ENCODE data around the gene NDUFA13.
A peak's percentile ranks its signal among the peaks of the same experiment; 100 is the strongest.
"Not testable (repeated sequence)": the region's sequence is repeated elsewhere in the genome, so short reads cannot be mapped to it uniquely, and the experiment has no call there.

NDUFA13 gene

DNA sequence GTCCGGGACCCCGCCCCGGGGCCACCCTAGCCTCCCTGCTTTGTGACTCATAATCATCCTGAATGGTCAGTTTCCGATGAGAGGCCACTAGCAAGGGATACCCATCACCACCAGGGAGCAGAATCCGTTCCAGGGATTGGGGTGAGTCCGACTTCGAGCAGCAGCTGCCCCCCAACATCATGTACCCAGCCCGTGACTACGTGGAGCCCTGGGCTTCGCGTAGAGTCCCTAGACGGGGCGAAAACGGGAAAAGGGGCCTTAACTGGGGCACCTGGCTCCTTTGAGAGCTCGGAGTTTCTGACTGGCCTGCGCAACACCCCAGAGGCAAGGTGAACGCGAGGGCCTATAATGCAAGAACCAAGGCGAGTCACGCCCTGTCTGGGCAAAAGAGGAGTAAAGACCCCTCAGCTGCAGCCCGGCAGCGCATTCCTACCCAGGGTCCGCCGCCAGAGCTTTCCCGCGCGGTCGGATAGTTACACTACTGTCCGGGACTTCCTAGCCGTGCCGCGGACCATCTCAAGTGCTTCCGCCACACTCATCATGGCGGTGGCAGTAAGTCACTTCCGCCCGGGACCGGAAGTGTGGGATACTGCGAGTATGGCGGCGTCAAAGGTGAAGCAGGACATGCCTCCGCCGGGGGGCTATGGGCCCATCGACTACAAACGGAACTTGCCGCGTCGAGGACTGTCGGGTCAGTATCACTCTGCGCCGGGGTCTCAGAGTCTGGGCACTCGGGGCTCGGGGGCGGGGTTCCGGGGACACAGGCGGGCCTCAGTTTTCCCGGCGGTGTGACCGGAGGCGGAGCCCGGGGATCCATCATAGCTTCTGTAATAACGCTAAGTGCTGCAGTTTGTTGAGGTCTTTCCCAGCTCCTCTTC is at the start of gene NDUFA13:
Gene NDUFA13 (plus strand): TSS at position 584 of the 878 bp plus-strand sequence. CDS start 14 bp downstream, at position 598.
- peak; percentile 22 to 93 (median 84) for DNase-seq

DNA sequence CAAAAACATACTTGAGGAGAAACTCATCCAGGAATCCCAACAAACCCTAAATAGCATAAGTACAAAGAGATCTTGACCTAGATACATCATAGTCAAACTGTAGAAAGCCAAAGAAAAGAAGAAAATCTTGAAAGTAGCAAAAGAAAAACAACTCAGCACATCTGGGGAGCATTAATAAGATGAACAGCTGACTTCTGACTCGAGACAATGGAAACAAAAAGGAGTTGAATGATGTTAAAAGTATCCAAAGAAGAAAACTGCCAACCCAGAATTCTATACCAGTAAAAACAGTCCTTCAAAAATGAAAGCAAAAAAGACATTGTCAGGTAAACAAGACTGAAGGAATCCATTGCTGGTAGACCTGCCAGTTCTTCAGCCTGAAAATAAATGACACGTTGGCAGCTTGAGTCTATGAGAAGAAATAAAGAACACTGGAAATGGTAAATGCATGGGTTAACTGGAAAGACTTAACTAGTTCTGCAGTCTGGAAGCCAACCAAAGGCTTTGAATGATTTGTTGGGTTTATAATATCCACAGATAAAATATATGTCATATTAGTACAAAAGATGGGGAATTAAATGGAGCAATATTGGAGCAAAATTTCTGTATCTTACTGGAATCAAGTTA is 47.5 kb upstream of the NDUFA13 start:
- DNase-seq: no peak

DNA sequence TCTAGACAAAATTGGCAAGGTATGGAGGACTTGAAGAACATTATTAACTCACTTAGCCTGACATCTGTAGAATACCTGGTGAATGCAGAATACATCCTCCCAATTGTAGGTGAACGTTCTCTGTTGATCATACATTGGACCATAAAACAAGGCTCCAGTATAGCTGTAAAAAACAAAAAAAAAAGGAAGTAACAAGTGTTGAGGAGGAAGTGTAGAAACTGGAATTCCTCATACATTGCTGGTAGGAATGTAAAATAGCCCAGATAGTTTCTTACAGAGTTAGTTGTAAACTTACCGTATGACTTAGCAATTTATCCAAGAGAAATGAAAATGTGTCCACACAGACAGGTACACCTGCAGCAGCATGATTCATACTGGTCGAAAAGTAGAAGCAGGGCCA is 45.4 kb upstream of the NDUFA13 start:
- no peak for DNase-seq

DNA sequence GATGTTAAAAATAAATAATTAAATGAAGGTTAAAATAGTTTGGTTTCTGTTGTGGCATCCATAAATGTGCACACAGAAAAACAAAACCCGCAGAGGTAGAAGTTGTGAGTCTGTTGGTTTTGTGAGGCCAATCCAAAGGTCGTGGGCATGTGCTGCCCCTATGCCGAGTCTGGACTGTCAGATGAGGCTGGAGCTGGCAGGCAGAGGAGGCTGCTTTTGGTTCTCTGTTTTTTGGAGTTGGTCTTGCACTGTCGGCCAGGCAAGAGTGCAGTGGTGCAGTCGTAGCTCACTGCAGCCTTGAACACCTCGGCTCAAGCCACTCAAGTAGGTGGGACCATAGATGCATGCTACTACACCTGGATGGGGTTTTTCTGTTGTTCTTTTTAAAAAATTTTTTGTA is 44.3 kb upstream of the NDUFA13 start:
- DNase-seq: no peak

DNA sequence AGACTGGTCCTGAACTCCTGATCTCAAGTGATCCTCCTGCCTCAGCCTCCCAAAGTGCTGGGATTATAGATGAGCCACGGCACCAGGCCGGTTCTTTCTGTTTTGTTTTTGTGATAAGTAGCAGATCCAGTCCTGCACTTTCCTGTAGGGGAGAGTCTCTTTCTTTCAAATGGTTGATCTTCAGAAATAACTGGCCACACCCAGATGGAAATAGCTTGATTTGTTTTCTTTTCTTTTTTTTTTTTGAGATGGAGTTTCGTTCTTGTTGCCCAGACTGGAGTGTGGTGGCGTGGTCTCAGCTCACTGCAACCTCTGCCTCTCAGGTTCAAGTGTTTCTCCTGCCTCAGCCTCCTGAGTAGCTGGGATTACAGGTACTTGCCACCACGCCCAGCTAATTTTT is 43.9 kb upstream of the NDUFA13 start:
- not testable (repeated sequence) for DNase-seq

DNA sequence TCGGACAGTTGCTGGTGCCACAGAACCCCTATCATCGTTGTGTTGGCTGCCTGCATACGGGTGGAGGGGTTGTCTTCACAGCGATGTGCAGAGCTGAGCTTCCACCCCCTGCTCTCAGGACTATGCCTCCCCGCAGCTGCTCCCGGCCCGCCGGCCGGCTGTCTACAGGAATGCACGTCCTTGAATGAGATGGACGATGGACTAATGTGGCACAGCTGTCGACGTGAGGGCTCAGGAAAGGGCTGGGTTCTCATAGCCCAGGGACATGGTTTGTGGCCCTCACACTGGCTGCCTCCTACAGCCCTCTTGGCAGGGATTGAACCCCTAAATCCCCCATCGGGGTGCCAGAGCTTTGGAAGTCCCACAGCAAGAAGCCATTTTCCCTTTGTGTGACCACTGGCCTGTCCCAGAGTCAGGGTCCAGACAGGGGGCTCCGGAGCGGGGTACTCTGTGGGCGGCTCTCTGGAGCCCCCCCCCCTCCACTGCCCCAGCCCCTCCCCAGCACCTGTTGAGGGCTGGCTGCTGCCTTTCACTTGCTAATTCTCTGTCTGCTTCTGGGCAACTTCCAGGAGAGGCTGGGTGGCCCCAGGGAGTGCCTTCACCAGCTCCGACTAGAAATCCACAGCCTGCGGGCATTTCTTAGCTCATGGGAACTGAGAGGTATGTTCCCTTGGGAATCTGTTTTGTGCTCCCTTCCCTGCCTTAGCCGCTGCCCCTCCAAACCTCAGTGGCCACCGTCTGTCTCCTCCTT is 40.8 kb upstream of the NDUFA13 start:
- DNase-seq: no peak

DNA sequence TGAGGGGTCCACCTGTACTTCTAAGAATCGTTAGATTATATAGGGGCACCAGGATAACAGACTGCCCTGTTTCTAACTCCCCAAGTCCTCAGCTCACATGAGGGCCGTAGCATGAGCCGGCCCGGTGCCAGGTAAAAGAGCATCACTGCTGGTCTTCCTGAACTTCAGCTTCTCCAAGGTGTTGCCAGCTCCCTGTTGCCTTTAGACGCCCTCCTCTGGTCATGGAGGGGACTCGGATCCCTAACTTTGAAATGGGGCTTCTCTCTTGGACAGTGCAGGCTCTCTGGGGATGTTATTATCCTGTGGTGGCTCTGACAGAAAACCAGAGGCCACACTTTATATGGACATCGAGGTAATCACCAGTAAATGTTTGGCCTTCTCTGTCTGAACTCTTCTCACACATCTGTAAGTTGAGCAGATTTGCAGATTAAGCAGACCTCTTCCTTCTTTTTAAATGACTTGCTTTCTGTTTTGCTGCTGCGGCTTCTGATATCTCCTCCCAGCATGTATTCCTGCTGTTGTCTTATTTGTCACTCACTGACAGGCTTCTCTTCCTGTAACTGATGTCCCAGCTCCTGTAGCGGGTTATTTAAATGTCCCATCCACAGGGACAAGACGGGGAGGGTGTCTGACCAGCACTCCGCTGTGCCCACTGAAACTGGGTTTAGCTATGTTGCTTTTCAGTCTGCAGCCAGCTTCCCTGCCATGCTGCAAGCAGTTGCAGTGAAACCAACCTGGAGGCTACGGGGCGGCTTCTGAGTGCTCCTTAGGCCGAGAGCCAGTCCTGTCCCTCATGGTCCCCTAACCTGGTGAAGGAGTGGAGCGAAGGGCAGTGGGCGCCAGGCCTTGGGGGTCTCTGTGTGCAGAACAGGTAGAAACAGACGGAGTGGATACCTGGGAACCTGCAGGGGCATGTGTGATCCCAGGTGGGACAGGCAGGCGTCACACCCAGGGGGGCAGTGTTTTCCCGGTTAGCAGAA is 39.9 kb upstream of the NDUFA13 start:
- no peak for DNase-seq

DNA sequence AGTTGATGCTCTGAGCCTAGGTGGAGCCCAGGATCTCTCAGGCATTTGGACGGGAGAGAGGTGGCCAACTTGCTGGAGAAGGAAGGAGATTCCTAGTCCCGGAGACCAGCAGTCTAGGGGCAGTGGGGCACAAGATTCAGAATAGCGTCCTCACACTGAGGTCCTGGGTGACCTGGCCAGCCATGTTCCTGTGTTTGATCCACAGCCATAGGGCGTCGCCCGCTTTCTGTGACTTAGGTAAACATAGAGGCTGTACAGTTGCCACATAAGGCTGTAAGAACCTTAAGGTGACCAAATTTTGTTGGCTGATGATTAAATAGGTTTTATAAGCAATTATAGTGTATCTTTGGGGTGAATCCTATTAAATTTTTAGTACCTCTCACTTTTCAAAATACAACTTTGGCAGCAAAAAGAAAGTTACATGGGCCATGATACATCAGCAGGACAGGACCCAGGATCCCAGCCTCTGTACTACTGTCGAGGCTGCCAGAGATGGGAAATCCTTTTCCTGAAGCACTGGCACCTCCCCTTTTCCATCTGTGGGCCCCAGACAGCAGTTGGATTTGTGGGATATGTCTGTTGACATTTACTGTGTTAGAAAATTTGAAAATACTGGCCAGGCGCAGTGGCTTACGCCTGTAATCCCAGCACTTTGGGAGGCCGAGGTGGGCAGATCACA is 38.2 kb upstream of the NDUFA13 start:
- no peak for DNase-seq

DNA sequence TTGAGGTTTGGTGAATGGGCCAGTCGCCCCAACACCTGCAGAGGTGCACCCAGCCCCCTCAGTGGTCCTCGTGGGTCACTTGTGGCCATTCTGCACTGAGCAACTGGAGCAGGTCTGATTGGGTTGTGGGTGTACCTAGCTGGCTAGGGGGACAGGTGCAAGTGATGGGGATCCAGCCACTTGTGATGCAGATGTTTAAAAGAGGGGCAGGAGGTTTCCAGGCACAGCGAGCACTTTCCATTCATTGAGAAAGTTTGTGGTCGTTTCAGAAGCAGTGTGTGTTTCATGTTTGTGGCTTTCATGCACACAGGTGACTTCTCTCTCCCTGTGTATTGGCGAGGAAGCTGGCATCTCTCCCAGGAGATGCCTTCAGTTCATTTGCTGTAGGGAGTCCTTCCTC is 35.3 kb upstream of the NDUFA13 start:
- no peak for DNase-seq

DNA sequence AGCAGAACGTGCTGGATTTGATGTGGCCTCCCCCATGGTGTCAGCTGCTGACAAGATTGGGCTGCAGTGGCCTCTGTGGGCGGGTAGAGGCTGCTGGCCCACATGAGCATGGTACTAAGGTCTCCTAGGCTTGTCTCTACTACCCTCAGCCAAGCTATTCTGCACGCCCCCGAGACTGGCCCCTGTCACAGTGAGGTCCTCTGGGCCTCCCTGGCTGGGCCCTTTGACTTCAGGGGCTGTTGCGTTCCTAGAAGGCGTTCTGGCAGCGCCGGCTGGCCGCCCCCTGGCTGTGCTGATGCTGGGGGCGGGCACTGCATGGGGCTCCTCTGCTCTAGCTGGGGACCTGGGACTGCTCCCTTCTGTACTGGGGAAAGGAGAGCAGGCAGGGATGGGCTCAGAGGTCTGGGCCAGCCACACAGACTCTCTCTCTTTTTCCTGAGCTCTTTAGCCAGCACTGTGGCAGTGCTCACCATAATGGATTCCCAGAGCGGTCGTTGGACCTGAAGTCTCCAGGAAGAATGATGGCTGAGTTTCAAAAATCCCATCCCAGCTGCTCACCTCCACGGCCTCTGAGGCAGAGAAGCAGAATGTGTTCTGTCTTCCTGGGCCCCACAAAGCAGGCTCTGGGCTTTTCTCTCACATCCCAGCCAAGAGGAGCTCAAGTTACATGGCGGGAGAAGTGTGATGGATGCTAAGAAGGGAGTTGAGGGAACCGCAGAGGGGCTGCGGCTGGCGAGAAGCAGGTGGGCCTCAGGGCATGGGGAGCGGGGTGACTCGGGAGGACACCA is 33.0 kb upstream of the NDUFA13 start:
- no peak for DNase-seq

DNA sequence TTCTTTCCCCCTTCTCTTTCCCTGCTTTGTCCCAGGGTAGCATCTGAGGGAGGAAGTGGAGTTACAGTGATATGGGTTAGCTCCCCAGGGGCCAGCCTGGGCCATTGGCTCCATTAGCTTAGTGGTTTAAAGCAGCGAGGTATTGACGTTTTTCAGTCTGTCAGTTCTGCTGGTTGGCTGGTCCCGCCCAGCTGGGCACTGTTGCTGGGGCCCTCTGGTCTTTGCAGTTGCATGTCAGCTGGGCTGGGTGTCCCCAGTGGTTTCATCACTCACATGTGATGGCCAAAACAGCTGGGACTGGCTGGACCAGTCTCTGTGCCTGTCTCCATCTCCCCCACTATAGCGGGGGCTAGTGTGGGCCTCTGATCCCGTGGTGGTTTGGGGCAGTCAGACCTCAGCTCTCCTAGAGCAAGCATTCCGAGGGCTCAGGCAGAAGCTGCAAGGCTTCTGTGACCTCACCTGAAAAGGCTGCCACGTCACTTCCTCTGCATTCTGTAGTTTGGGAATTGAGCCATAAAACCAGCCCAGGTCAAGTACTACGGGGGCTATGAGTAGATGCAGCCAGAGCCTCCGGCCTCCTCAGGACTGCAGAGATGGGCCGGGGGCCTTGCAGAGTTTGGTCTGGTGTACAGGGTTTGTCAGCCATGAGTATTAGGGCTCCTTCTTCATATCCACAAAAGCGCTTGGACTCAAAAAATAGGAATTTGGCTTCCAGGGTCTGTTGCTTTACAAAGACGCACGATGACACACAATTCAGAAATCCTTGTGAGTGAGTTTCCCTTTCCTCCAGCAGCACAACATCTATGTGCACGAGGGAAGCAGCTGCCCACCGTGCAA is 30.6 kb upstream of the NDUFA13 start:
- DNase-seq: peak in 3 of 56 donors; percentile 7 to 18 (median 10)

DNA sequence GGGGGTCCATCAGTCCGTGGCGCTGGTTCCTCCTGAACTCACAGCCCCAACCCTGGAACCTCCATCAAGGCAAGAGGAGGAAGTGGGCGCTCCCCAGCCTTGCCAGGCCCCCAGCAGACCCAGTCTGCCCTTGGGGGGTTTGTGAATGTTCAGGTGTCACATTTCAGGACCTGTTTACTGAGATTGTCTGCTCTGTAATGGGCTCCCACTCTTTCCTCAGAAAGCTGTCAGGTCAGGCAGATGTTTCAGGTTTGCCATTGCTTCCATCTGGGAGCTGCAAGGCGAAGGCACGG is 30.1 kb upstream of the NDUFA13 start:
- DNase-seq: no peak

DNA sequence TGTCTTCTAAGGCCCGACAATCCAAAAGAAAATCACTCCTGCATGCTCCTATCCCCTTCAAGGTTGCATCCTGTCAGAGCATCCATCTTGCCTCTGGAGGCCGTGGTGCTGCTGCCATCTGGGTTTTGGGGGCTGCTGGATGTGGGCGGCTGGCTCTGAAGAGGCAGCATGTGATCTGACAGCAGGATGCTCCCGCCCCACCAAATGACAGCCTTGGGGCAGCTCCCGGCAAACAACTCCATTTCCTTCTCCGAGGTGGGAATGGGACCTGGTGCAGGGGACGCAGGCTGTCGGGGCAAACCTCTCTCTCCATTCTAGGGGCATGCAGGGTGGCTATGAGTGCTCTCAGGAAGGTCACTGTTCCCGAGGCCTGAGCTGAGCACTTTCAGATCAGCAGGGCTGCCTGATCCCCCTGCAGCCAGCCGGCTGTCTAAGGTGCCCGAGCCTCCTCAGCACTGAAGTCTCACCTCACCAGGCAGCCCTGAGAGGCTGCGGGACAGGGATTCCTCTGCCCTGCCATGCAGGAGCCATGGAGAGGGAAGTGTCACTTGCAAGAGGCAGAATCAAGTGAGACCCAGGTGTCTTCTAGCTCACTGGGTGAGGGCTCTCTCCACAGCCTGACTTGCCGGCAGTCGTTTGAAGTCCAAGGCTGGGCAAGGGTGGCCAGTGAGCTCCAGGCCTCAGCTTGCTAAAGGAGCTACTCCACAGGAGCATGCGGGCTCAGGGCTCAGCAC is 29.5 kb upstream of the NDUFA13 start:
- peak in 3 of 56 donors; percentile 13 to 22 (median 13) for DNase-seq

DNA sequence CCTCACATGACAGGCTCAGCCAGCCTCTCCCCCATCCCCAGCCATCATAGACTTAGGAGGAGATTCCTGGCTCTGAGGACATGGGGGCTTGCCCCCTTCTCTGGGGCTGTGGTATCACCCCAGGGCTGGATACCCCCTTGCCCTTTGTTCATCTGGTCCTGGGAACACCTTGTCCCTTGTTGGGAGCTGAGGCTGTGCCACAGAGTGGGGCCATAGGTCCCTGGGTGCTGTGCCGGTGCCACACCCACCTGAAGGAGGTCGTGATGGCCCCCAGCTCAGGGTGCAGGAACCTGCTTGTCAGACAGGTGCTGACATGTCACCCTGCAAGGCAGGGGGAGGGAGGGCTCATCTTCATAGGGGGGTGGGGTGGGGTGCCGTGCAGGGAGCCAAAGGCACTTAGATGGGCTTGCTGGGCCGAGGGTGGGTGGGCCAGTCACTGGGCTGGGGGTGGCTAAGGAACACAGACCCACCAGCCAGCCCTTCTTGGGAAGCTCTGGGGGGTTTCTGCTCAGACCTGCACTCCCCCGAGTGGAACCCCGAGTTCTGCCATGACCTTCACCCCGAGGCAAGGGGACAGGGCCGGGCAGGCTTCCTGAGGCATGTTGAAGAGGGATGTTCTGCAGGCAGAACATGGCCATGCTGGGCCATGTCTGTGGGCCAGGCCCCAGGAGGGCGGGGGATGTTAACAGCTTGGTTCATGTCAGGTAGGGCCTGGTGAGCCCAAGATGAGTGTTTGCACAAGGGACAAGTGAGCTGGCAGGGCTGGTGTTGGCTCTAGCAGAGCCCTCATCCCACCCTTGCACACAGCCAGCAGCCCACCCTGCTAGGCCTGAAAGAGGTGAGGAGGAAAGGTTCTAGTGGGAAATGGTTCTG is 28.7 kb upstream of the NDUFA13 start:
- DNase-seq: no peak

DNA sequence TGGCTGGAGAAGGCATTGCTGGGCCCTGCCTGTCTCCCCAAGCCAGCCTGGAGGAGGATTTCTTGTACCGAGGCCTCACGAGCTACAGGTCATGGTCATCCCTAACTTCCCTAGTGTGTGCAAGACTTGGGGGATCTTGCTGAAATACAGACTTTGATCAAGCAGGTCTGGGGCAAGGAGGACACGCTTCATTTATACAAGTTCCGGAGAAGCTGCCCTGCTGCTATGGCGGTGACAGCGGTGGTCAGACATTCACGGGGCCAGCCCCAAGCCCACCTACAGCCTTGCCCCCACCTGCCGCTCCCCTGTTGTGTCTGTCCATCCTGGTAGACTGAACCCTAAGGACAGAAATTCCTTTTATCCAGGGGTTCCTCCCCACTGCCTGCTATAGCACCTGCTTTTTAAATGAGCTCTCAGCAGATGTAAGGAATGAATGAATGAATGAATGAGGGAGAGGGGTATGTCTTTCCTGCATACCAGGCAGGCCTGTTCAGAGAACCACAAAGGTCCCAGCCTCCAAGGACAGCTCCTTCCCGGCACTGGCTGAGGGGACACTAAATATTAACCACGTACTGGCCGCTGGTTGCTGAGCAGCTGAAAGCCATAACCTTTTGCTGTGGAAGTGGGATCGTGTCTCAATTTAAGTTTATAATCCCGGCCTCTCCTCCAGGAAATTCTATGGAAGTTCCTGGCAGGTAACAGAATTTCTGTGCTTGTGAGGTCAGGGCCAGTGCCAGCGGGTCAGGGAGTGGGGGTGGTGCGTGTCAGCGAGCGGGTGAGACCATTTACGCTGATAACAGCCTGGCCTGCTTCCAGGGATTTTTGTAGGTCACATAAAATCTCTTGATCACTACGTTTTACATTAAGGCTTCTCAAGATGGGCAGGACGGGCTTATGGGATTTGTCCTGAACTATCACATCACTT is 27.8 kb upstream of the NDUFA13 start:
- DNase-seq: no peak
